AG04450 (cell line): ENCODE results near the gene ESYT2. TPM values are rescaled to one million over a fixed set of nuclear protein-coding genes. Genes with fewer than 3 reads are reported as not detected.

Source experiments
- CTCF ChIA-PET: fragments of 300-600, 350-600 bp; formaldehyde crosslinking; extraction: SDS; loops from one replicate; lab custom pipeline; 2022; ENCODE audit warnings: antibody characterized with exemption, inconsistent platforms; lab: Charles Lee
- POLR2A ChIA-PET: fragments of 350-600 bp; formaldehyde crosslinking; extraction: SDS; loops from one replicate; lab custom pipeline; 2021; ENCODE audit warnings: antibody characterized with exemption, inconsistent platforms; lab: Yijun Ruan, JAX
- DNase-seq: peaks from one replicate; pipeline ENCODE4 v3.0.0-alpha.2; 2011; ENCODE audit warnings: low read depth, low spot score
- H3K27ac ChIP-seq: one replicate; pipeline ENCODE4 v1.5.1; 2012; ENCODE audit warnings: low read depth, low read length, control low read depth
- H3K27me3 ChIP-seq: one replicate; pipeline ENCODE4 v1.6.0; 2012; ENCODE audit warnings: low read length; ENCODE audit not compliant: control insufficient read depth, insufficient read depth
- H3K4me3 ChIP-seq: 2 replicates; pipeline ENCODE4 v1.5.1; 2011; ENCODE audit warnings: mild to moderate bottlenecking, low read depth, low read length, control low read depth
- H3K9me3 ChIP-seq: 2 replicates; pipeline ENCODE4 v1.5.1; 2012; ENCODE audit warnings: low read length; ENCODE audit not compliant: control insufficient read depth, insufficient read depth
- CTCF ChIP-seq: IDR thresholded peaks from 2 replicates; pipeline ENCODE4 v1.5.1; 2011; ENCODE audit warnings: low read depth, low read length, control low read depth, inconsistent platforms
- polyA plus RNA-seq: library from polyadenylated mRNA; depleted of rRNA; stranded (reverse); fragments of >200 nt; gene quantifications from 2 replicates; pipeline ENCODE4 v1.2.3, GENCODE V29; 2011

The ESYT2 gene
- polyA plus RNA-seq, 1 experiment = 54.3 TPM

GRCh38 chr7:158819571-158820203, 9.6 kb downstream of the ESYT2 start:
- H3K9me3 ChIP-seq = no peaks in the 10 kb centered on the region
- DNase-seq = no peak
- no peak for TF ChIP-seq CTCF
- no peaks in the 10 kb centered on the region for H3K27me3 ChIP-seq
- ChIA-PET CTCF (interaction anchor here (1.6 to 1.7 kb wide), 2 partner anchors 10 kb away, joined by 3 read pairs; partner anchors contain the start of gene ESYT2), POLR2A (interaction anchor here (1.2 kb wide), 1 partner anchor 79 kb away, joined by 5 read pairs; no protein-coding TSS in a partner anchor)
- H3K4me3 ChIP-seq = no peak overlapping the region
- no peak overlapping the region for H3K27ac ChIP-seq

DNA sequence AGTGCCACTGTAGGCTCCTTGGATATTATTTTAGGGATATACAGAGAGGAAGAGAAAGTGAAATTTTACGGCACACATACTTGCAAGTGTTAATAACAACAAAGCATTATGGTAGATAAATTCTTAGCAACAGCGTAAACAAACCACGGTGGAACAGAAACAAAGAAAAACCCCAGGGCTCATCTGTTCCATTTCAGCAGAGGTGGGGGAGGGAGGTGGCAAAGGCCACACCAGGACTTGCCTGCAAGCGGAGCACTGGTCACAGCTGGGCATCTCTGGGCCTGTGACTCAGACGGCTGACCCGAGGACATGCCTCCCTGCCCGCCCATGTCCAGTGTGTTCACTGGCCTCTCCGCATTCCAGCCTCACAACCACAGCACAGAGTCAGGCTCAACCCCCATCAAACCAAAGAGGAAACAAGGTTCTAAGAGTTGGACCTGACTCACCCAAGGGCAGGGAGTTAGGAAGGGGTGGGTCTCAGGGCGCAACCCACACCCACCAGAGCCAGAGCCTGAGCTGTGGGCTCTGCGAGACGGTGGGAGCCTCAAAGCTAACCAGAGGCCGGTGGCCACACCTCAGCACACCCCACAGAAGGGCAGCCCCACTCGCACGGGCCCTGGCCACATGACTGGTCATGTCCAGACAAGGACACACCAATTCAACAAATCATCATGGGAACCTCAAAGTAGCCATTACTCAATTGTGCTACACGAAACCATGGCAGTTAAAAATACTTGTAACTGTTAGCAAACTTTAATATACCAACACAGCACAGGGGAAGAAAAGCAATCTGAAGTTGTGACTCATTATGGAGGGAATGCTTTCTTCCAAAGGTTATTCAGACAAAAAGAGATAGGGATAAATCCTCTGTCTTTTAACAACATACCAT, 10.7 kb downstream of the ESYT2 start:
- Histone ChIP-seq H3K27me3 (no peaks in the 10 kb centered on the region), H3K9me3 (no peaks in the 10 kb centered on the region; the same call in 1 of the 2 replicates), H3K4me3 (peak overlapping the region; percentile 53), H3K27ac (peak overlapping the region; percentile 99)
- CTCF ChIA-PET = interaction anchor here (1.6 to 1.7 kb wide), 2 partner anchors 9 to 11 kb away, joined by 3 read pairs; partner anchors contain the start of gene ESYT2
- POLR2A ChIA-PET = interaction anchor here (0.7 to 1.3 kb wide), 5 partner anchors 9 to 78 kb away, joined by 3 to 9 read pairs (median 5); partner anchors contain the start of gene ESYT2
- no peak for TF ChIP-seq CTCF
- DNase-seq = peak; percentile 84

DNA sequence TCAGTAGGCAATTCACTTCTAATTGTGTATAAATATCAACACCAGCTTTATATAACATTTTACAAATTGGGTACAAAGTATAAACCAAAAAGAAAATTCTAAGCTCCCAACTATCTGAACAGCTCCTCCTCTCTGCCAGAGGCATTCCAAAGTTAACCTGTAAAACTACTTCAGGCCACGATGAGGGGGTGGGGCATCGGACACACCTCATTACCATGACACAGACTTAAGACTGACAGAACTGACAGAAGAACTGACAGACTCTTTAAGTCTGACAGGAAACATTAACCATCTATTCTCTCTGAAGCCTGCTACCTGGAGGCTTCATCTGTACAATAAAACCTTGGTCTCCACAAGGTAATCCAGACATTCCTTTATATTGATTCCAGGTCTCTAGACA, 12.3 kb downstream of the ESYT2 start:
- CTCF ChIA-PET = no interaction called here
- no peak overlapping the region for H3K27ac ChIP-seq

DNA sequence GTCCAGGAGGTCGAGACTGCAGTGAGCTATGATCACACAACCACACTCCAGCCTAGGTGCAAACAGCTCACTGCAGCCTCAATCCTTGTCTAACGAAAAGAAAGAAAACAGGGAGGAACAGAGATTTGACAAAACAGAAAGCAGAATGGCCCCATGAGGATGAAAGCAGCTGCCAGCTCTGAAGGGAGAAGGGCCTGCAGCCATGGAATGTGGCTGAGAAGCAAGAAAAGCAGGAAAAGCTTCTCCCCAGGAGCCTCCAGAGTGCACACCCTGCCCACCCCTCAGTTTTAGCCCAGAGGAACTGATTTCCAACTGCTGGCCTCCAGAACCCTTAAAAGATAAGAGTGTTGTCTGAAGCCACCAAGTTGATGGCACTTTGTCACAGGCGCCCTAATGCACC, 13.0 kb downstream of the ESYT2 start:
- no peaks in the 10 kb centered on the region for H3K27me3 ChIP-seq
- H3K9me3 ChIP-seq = no peaks in the 10 kb centered on the region; the same call in 1 of the 2 replicates
- DNase-seq = no peak
- no peak overlapping the region for H3K27ac ChIP-seq
- CTCF ChIA-PET = no interaction called here
- H3K4me3 ChIP-seq = no peak overlapping the region
- POLR2A ChIA-PET = no interaction called here
- TF ChIP-seq CTCF = no peak

More for the DNA sequence above, 12.3 kb downstream of the ESYT2 start:
- no peak for TF ChIP-seq CTCF
- no peaks in the 10 kb centered on the region for H3K27me3 ChIP-seq
- no peak for DNase-seq
- POLR2A ChIA-PET = no interaction called here
- no peaks in the 10 kb centered on the region; the same call in 1 of the 2 replicates for H3K9me3 ChIP-seq
- no peak overlapping the region for H3K4me3 ChIP-seq
